SK-N-SH treated with all-trans-retinoic acid at 6 μM for 48 hours (cell line): Measurements from ENCODE around the gene P3H3.
"Not testable (repeated sequence)": the region's sequence is repeated elsewhere in the genome, so short reads cannot be mapped to it uniquely, and the experiment has no call there.

Source experiments
- ATAC-seq: fragments of 200-7000 bp; cut with Tn5 transposase; 3 replicates; pipeline ENCODE4 v1.9.1; 2020; ENCODE audit warnings: mild to moderate bottlenecking, moderate library complexity
- ARNTL ChIP-seq: fragments of 450-650 bp; formaldehyde crosslinking; IDR thresholded peaks from 2 replicates; pipeline ENCODE4 v1.5.0; 2020; ENCODE audit warnings: low read depth, mild to moderate bottlenecking, moderate library complexity, borderline replicate concordance
- BACH2 ChIP-seq: fragments of 250-450 bp; sonication (Bioruptor Pico); IDR thresholded peaks from 2 replicates; pipeline ENCODE4 v1.9.0; 2021; ENCODE audit warnings: mild to moderate bottlenecking, borderline replicate concordance
- CSDC2 ChIP-seq: fragments of 250-450 bp; sonication (Bioruptor Pico); IDR thresholded peaks from 2 replicates; pipeline ENCODE4 v1.5.0; 2020; ENCODE audit warnings: mild to moderate bottlenecking, moderate library complexity
- CSRNP3 ChIP-seq: fragments of 250-450 bp; sonication (Bioruptor Pico); IDR thresholded peaks from 2 replicates; pipeline ENCODE4 v1.5.1; 2021; ENCODE audit warnings: mild to moderate bottlenecking, moderate library complexity
- ESRRG ChIP-seq: fragments of 250-450 bp; sonication (Bioruptor Pico); IDR thresholded peaks from 2 replicates; pipeline ENCODE4 v1.6.1; 2021; ENCODE audit warnings: mild to moderate bottlenecking
- GLIS3 ChIP-seq: fragments of 250-450 bp; sonication (Bioruptor Pico); IDR thresholded peaks from 2 replicates; pipeline ENCODE4 v1.5.0; 2020; ENCODE audit warnings: mild to moderate bottlenecking, moderate library complexity
- OSR1 ChIP-seq: fragments of 250-450 bp; sonication (Bioruptor Pico); IDR thresholded peaks from 2 replicates; pipeline ENCODE4 v1.8.0; 2022; ENCODE audit warnings: moderate library complexity, mild to moderate bottlenecking, inconsistent platforms
- POU6F1 ChIP-seq: fragments of 250-450 bp; sonication (Bioruptor Pico); IDR thresholded peaks from 2 replicates; pipeline ENCODE4 v1.8.0; 2021; ENCODE audit warnings: low read depth, mild to moderate bottlenecking, moderate library complexity, borderline replicate concordance
- PPARA ChIP-seq: fragments of 250-450 bp; sonication (Bioruptor Pico); IDR thresholded peaks from 2 replicates; pipeline ENCODE4 v1.5.0; 2020; ENCODE audit warnings: mild to moderate bottlenecking, borderline replicate concordance
- RARB ChIP-seq: fragments of 250-450 bp; sonication (Bioruptor Pico); IDR thresholded peaks from 2 replicates; pipeline ENCODE4 v1.8.0; 2021; ENCODE audit warnings: mild to moderate bottlenecking, moderate library complexity
- SNAI2 ChIP-seq: fragments of 250-450 bp; sonication (Bioruptor Pico); IDR thresholded peaks from 2 replicates; pipeline ENCODE4 v1.5.0; 2020; ENCODE audit warnings: mild to moderate bottlenecking, moderate library complexity
- TCF4 ChIP-seq: fragments of 250-450 bp; sonication (Bioruptor Pico); IDR thresholded peaks from 2 replicates; pipeline ENCODE4 v1.8.0; 2021; ENCODE audit warnings: mild to moderate bottlenecking, moderate library complexity, borderline replicate concordance
- TOX ChIP-seq: fragments of 250-450 bp; sonication (Bioruptor Pico); IDR thresholded peaks from 2 replicates; pipeline ENCODE4 v1.8.0; 2021; ENCODE audit warnings: mild to moderate bottlenecking, moderate library complexity, borderline replicate concordance
- TSHZ2 ChIP-seq: fragments of 250-450 bp; sonication (Bioruptor Pico); IDR thresholded peaks from 2 replicates; pipeline ENCODE4 v1.5.0; 2020; ENCODE audit warnings: mild to moderate bottlenecking, moderate library complexity
- ZC3H10 ChIP-seq: fragments of 250-450 bp; sonication (Bioruptor Pico); IDR thresholded peaks from 2 replicates; pipeline ENCODE4 v1.5.1; 2021; ENCODE audit warnings: mild to moderate bottlenecking, moderate library complexity
- ZFP30 ChIP-seq: fragments of 450-650 bp; formaldehyde crosslinking; IDR thresholded peaks from 2 replicates; pipeline ENCODE4 v1.5.0; 2022; ENCODE audit warnings: mild to moderate bottlenecking, moderate library complexity
- ZNF70 ChIP-seq: fragments of 450-650 bp; formaldehyde crosslinking; IDR thresholded peaks from 2 replicates; pipeline ENCODE4 v1.5.0; 2020; ENCODE audit warnings: mild to moderate bottlenecking, moderate library complexity
- ZNF8 ChIP-seq: fragments of 450-650 bp; formaldehyde crosslinking; IDR thresholded peaks from 2 replicates; pipeline ENCODE4 v1.5.0; 2020; ENCODE audit warnings: mild to moderate bottlenecking, moderate library complexity
- TF ChIP-seq, protein P1 (sequence below): fragments of 250-450 bp; sonication (Bioruptor Pico); IDR thresholded peaks from 2 replicates; pipeline ENCODE4 v1.5.1; 2020; ENCODE audit warnings: low read depth, mild to moderate bottlenecking, moderate library complexity

The P3H3 gene

DNA sequence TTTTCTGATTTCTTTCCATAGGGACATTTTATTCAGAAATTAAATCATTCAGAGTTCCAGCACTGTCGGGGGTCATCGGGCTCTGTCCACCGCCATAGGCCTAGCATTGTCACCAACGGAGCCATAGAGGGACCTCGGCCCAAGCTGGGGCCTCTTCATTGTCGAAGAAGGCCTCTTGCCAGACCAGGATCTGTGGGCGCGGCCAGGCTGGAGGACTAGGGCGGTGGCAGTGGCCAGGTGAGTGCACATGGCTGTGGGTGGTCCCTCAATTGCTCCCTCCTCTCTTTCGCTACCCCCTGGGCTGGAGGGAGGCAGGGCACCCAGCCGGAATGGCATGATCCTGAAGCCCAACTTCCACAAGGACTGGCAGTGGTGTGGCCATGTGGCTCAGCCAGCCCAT lies 55.5 kb downstream of the P3H3 start:
- no peak for ATAC-seq
- TF ChIP-seq TCF4 (CRISPR knock-in tag) (no peak), ESRRG (CRISPR knock-in tag) (no peak), TOX (CRISPR knock-in tag) (no peak), ARNTL (CRISPR knock-in tag) (no peak), RARB (no peak), ZC3H10 (CRISPR knock-in tag) (no peak), CSRNP3 (CRISPR knock-in tag) (no peak), PPARA (CRISPR knock-in tag) (no peak), GLIS3 (CRISPR knock-in tag) (no peak), ZNF70 (CRISPR knock-in tag) (no peak), OSR1 (CRISPR knock-in tag) (no peak), BACH2 (no peak), POU6F1 (CRISPR knock-in tag) (no peak), ZFP30 (no peak), SNAI2 (CRISPR knock-in tag) (no peak), CSDC2 (CRISPR knock-in tag) (no peak), TSHZ2 (CRISPR knock-in tag) (no peak)
- TF ChIP-seq, protein P1, sequence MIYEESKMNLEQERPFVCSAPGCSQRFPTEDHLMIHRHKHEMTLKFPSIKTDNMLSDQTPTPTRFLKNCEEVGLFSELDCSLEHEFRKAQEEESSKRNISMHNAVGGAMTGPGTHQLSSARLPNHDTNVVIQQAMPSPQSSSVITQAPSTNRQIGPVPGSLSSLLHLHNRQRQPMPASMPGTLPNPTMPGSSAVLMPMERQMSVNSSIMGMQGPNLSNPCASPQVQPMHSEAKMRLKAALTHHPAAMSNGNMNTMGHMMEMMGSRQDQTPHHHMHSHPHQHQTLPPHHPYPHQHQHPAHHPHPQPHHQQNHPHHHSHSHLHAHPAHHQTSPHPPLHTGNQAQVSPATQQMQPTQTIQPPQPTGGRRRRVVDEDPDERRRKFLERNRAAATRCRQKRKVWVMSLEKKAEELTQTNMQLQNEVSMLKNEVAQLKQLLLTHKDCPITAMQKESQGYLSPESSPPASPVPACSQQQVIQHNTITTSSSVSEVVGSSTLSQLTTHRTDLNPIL (CRISPR knock-in tag), result no peak

- TF ChIP-seq BACH2 (no peak), CSDC2 (CRISPR knock-in tag) (no peak), GLIS3 (CRISPR knock-in tag) (no peak), ZC3H10 (CRISPR knock-in tag) (no peak), ESRRG (CRISPR knock-in tag) (no peak), ZNF8 (no peak), ZNF70 (CRISPR knock-in tag) (no peak), PPARA (CRISPR knock-in tag) (no peak), POU6F1 (CRISPR knock-in tag) (no peak), ARNTL (CRISPR knock-in tag) (no peak)
- ATAC-seq, result no peak
Observed at GRCh38 chr12:6884539-6884938, 56.3 kb downstream of the P3H3 start.

DNA sequence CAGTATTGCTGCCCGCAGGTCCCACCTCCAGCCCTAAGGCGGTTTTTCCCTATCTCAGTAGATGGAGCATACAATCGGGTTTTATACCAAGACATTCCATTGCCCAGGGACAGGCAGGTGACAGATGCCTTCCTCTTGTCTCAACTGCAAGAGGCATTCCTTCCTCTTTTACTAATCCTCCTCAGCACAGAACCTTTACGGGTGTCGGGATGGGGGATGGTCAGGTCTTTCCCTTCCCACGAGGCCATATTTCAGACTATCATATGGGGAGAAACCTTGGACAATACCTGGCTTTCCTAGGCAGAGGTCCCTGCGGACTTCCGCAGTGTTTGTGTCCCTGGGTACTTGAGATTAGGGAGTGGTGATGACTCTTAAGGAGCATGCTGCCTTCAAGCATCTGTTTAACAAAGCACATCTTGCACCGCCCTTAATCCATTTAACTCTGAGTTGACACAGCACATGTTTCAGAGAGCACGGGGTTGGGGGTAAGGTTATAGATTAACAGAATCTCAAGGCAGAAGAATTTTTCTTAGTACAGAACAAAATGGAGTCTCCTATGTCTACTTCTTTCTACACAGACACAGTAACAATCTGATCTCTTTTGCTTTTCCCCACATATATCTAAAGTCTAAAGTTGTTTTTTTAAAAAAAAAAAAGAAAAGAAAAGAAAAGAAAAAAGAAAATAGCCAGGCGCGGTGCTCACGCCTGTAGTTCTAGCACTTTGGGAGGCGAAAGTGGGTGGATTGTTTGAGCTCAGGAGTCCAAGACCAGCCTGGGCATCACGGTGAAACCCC lies 58.2 kb downstream of the P3H3 start:
- not testable (repeated sequence) for ATAC-seq
